Trophoblast cell (in vitro differentiated cells and primary cell): ENCODE measurements around the gene ADAMTSL1.

Experiments used
- DNase-seq, 2 donors: peaks; one replicate each; pipeline ENCODE4 v3.0.0-alpha.2; 2016
- H2AFZ ChIP-seq: 2 replicates; pipeline ENCODE4 v1.6.1; 2013; ENCODE audit warnings: low read length, moderate library complexity, mild to moderate bottlenecking; ENCODE audit not compliant: insufficient read depth, poor library complexity
- H2AK5ac ChIP-seq: 2 replicates; pipeline ENCODE4 v1.6.1; 2013; ENCODE audit warnings: mild to moderate bottlenecking, low read length
- H2BK120ac ChIP-seq: 2 replicates; pipeline ENCODE4 v1.6.1; 2013; ENCODE audit warnings: low read length, mild to moderate bottlenecking, moderate library complexity; ENCODE audit not compliant: insufficient read depth, poor library complexity
- H2BK12ac ChIP-seq: 2 replicates; pipeline ENCODE4 v1.6.1; 2013; ENCODE audit warnings: mild to moderate bottlenecking, low read length, moderate library complexity
- H2BK5ac ChIP-seq: 2 replicates; pipeline ENCODE4 v1.6.1; 2013; ENCODE audit warnings: low read length, low read depth, moderate library complexity, mild to moderate bottlenecking; ENCODE audit not compliant: poor library complexity
- H3K14ac ChIP-seq: 2 replicates; pipeline ENCODE4 v1.6.1; 2013; ENCODE audit warnings: mild to moderate bottlenecking, low read length
- H3K18ac ChIP-seq: 2 replicates; pipeline ENCODE4 v1.6.1; 2013; ENCODE audit warnings: mild to moderate bottlenecking, low read length
- H3K23ac ChIP-seq: 2 replicates; pipeline ENCODE4 v1.6.1; 2013; ENCODE audit warnings: low read length
- H3K27ac ChIP-seq: 2 replicates; pipeline ENCODE4 v1.5.1; 2013; ENCODE audit warnings: low read depth, mild to moderate bottlenecking, inconsistent platforms, low read length, moderate library complexity
- H3K27me3 ChIP-seq: 2 replicates; pipeline ENCODE4 v1.6.1; 2013; ENCODE audit warnings: inconsistent platforms, mild to moderate bottlenecking, low read length, moderate library complexity; ENCODE audit not compliant: insufficient read depth
- H3K36me3 ChIP-seq, 2 experiments: 1 replicate in 1 of 2; 2 replicates in 1 of 2; pipeline ENCODE4 v1.6.1; 2013; ENCODE audit warnings: low read length in 2 of 2, mild to moderate bottlenecking in 2 of 2, moderate library complexity in 1 of 2; ENCODE audit not compliant: insufficient read depth in 2 of 2, control insufficient read depth in 1 of 2
- H3K4ac ChIP-seq: 2 replicates; pipeline ENCODE4 v1.6.1; 2013; ENCODE audit warnings: low read depth, mild to moderate bottlenecking, low read length, moderate library complexity
- H3K4me1 ChIP-seq, 2 experiments: 1 replicate in 1 of 2; 2 replicates in 1 of 2; pipeline ENCODE4 v1.6.1; 2013; ENCODE audit warnings: low read length in 2 of 2, mild to moderate bottlenecking in 2 of 2, moderate library complexity in 1 of 2; ENCODE audit not compliant: insufficient read depth in 2 of 2, control insufficient read depth in 1 of 2
- H3K4me2 ChIP-seq: 2 replicates; pipeline ENCODE4 v1.6.1; 2013; ENCODE audit warnings: inconsistent platforms, mild to moderate bottlenecking, low read length, moderate library complexity
- H3K4me3 ChIP-seq: 2 replicates; pipeline ENCODE4 v1.5.1; 2013; ENCODE audit warnings: mild to moderate bottlenecking, low read depth, low read length, inconsistent platforms
- H3K79me1 ChIP-seq: one replicate; pipeline ENCODE4 v1.6.1; 2013; ENCODE audit warnings: low read length
- H3K79me2 ChIP-seq: 2 replicates; pipeline ENCODE4 v1.6.1; 2013; ENCODE audit warnings: low read length, mild to moderate bottlenecking; ENCODE audit not compliant: control insufficient read depth, insufficient read depth, poor library complexity
- H3K9ac ChIP-seq: 2 replicates; pipeline ENCODE4 v1.6.1; 2013; ENCODE audit warnings: mild to moderate bottlenecking, low read length
- H3K9me3 ChIP-seq: 2 replicates; pipeline ENCODE4 v1.6.1; 2013; ENCODE audit warnings: low read depth, mild to moderate bottlenecking, control low read depth, inconsistent platforms, low read length; ENCODE audit not compliant: insufficient read depth
- H4K12ac ChIP-seq: 2 replicates; pipeline ENCODE4 v1.6.1; 2013; ENCODE audit warnings: low read depth, mild to moderate bottlenecking, low read length, moderate library complexity
- H4K8ac ChIP-seq: 2 replicates; pipeline ENCODE4 v1.6.1; 2013; ENCODE audit warnings: low read depth, mild to moderate bottlenecking, low read length, moderate library complexity
- H4K91ac ChIP-seq: one replicate; pipeline ENCODE4 v1.6.1; 2013; ENCODE audit warnings: low read depth, mild to moderate bottlenecking, low read length, moderate library complexity
- WGBS: extraction: QIAGEN DNeasy Blood & Tissue Kit; methylation state at CpG from one replicate; pipeline ENCODE4 v1.1.7; 2013; ENCODE audit warnings: missing lambda C conversion rate; ENCODE audit not compliant: insufficient read length, insufficient coverage; ENCODE audit errors: extremely low coverage; 5-methylcytosine and 5-hydroxymethylcytosine counted together

The ADAMTSL1 gene

GRCh38 chr9:18564018-18564880, 90.3 kb downstream of the ADAMTSL1 start:
- no peak overlapping the region for H2BK120ac ChIP-seq
- H3K23ac ChIP-seq = no peak overlapping the region
- no peak overlapping the region for H4K8ac ChIP-seq
- H3K79me2 ChIP-seq = no peaks in the 10 kb centered on the region
- H2BK12ac ChIP-seq = no peak overlapping the region
- H3K27ac ChIP-seq = no peak overlapping the region
- no peak overlapping the region for H3K4me2 ChIP-seq
- no peak overlapping the region for H2AK5ac ChIP-seq
- H3K27me3 ChIP-seq = no peaks in the 10 kb centered on the region
- no peak overlapping the region for H3K4me3 ChIP-seq
- H3K9me3 ChIP-seq = no peaks in the 10 kb centered on the region
- no peak overlapping the region for H3K9ac ChIP-seq
- H4K12ac ChIP-seq = no peak overlapping the region
- H3K4ac ChIP-seq = no peak overlapping the region
- no peak overlapping the region for H3K14ac ChIP-seq
- H3K4me1 ChIP-seq = no peaks in the 10 kb centered on the region
- no peak overlapping the region for H3K18ac ChIP-seq
- H3K79me1 ChIP-seq = no peaks in the 10 kb centered on the region
- WGBS = no CpG with 5 or more reads among the region's 15 CpGs
- H2AFZ ChIP-seq = no peak overlapping the region
- no peak overlapping the region for H4K91ac ChIP-seq
- no peaks in the 10 kb centered on the region for H3K36me3 ChIP-seq
- H2BK5ac ChIP-seq = no peak overlapping the region
- DNase-seq = no peak

- Histone ChIP-seq H3K36me3 (no peaks in the 10 kb centered on the region), H4K8ac (no peak overlapping the region), H3K4me1 (no peaks in the 10 kb centered on the region), H3K9me3 (no peaks in the 10 kb centered on the region), H3K9ac (no peak overlapping the region), H4K91ac (no peak overlapping the region), H4K12ac (no peak overlapping the region), H3K4me3 (no peak overlapping the region), H2AFZ (no peak overlapping the region), H2BK12ac (no peak overlapping the region), H2BK120ac (no peak overlapping the region), H2BK5ac (no peak overlapping the region), H3K4me2 (no peak overlapping the region), H3K79me2 (no peaks in the 10 kb centered on the region), H2AK5ac (no peak overlapping the region), H3K79me1 (no peaks in the 10 kb centered on the region), H3K27ac (no peak overlapping the region), H3K18ac (no peak overlapping the region), H3K27me3 (no peaks in the 10 kb centered on the region), H3K14ac (no peak overlapping the region), H3K4ac (no peak overlapping the region), H3K23ac (no peak overlapping the region)
- no CpG with 5 or more reads among the region's 5 CpGs for WGBS
- DNase-seq = no peak
Observed at GRCh38 chr9:18566121-18566520, 92.2 kb downstream of the ADAMTSL1 start.

- Histone ChIP-seq H3K27me3 (no peaks in the 10 kb centered on the region), H2BK120ac (no peak overlapping the region), H2BK5ac (no peak overlapping the region), H4K8ac (no peak overlapping the region), H3K9me3 (no peaks in the 10 kb centered on the region), H3K9ac (no peak overlapping the region), H2AFZ (no peak overlapping the region), H2AK5ac (no peak overlapping the region), H3K4me3 (no peak overlapping the region), H3K27ac (no peak overlapping the region), H3K23ac (no peak overlapping the region), H2BK12ac (no peak overlapping the region), H3K36me3 (no peaks in the 10 kb centered on the region), H3K4ac (no peak overlapping the region), H3K18ac (no peak overlapping the region), H4K91ac (no peak overlapping the region), H3K4me1 (no peaks in the 10 kb centered on the region), H3K4me2 (no peak overlapping the region), H4K12ac (no peak overlapping the region), H3K14ac (no peak overlapping the region), H3K79me2 (no peaks in the 10 kb centered on the region), H3K79me1 (no peaks in the 10 kb centered on the region)
- WGBS = no CpG with 5 or more reads among the region's 4 CpGs
- no peak for DNase-seq
Observed at GRCh38 chr9:18568973-18569372, 95.0 kb downstream of the ADAMTSL1 start.

- Histone ChIP-seq H3K9me3 (no peaks in the 10 kb centered on the region), H2BK5ac (no peak overlapping the region), H2BK12ac (no peak overlapping the region), H2AFZ (no peak overlapping the region), H3K4me1 (no peaks in the 10 kb centered on the region), H3K18ac (no peak overlapping the region), H3K27me3 (no peaks in the 10 kb centered on the region), H3K14ac (no peak overlapping the region), H3K4ac (no peak overlapping the region), H3K79me2 (no peaks in the 10 kb centered on the region), H3K23ac (no peak overlapping the region), H3K79me1 (no peaks in the 10 kb centered on the region), H4K91ac (no peak overlapping the region), H2BK120ac (no peak overlapping the region), H3K36me3 (no peaks in the 10 kb centered on the region), H2AK5ac (no peak overlapping the region), H3K4me3 (no peak overlapping the region), H3K9ac (no peak overlapping the region), H4K8ac (no peak overlapping the region), H4K12ac (no peak overlapping the region), H3K4me2 (no peak overlapping the region), H3K27ac (no peak overlapping the region)
- no peak for DNase-seq
- WGBS = no CpG with 5 or more reads among the region's 3 CpGs
Observed at GRCh38 chr9:18569941-18570630, 96.1 kb downstream of the ADAMTSL1 start.
